ENCODE measurements around the gene MACC1.
A peak's percentile ranks its signal among the peaks of the same experiment; 100 is the strongest.
"Not testable (repeated sequence)": the region's sequence is repeated elsewhere in the genome, so short reads cannot be mapped to it uniquely, and the experiment has no call there.

Gene MACC1

GRCh38 chr7:20229081-20229480, 11.9 kb upstream of the MACC1 start:
- DNase-seq: no peak

DNA sequence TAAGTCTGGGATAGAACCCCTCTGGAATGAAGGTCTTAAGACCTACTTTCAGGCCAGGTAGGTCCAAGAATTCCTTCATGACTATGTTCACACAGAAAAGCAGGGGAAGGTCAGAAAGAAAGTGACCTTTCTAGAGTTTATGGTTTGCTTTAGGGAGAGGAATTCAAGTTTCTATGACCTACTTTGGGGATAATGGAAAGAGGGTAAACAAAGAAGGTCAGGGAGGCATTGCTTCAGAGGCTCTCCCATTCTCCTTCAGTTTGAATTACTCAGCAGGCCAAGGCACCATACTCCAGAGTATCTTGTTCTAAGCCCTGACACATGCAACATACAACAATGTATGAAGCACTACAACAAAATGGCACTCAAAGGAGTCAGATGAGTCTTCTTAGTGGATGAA, 11.5 kb upstream of the MACC1 start:
- DNase-seq: no peak

DNA sequence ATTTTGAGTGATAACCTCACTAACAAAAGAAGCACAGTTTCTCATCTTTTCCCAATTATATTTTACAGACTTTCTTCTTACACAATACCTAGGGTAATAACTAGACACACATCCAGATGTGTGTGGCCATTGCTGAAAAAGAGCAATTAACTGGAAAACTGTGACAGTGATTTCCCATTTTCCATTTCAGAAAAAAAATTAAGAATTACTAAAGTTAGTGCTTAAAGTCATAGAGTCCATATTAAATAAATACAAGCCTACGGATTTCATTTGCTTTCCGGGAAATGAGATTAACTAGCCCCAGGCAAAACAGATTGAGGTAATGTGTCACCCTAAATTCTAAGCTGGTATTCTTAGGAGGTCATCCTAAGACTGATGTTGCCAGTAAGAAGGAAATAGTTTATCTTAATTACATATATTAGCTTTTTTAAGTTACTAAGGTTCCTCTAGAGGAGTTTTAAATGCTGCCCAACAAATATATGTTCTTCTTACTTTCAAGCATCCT, 10.2 kb upstream of the MACC1 start:
- no peak for DNase-seq

GRCh38 chr7:20226860-20227259, 9.7 kb upstream of the MACC1 start:
- peak in 1 of 3 experiments; percentile 9 for DNase-seq

- DNase-seq: no peak
Measured at GRCh38 chr7:20225384-20225783, 8.2 kb upstream of the MACC1 start.

DNA sequence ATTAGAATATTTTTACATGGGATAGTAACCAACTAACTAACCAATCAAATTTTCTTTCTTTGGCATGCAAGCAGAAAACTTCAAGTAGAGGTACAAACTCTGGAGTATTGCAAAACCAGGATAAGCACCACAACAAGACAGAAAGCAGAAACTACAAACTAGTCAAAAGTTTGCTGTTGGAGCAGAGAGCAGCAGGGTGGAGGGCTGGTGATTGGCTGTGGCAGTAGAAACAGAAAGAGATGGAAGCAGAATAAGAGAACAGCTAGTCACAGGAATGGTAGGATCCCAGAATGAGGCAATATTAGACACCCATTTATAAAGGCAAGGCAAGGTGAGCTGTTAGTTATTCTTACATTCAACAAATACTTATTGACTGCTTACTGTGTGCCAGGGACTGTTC, 6.8 kb upstream of the MACC1 start:
- DNase-seq: no peak

DNA sequence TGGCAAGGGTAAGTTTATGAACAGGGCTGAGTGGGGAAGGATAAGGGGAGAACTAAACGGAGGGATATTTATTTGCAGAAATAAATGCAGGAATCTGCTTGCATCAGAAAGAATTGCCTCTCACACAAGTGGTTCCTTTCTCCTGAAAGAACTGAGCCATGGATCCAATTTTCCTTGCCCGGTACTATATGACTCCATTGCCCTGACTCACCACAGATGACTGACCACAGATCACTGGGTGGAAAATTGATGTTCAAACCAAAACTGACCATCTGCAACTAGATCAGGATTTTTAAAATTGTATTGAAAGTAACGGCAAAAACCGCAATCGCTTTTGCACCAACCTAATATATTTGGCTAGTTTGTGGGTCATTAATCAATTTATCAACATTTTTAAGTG, 6.2 kb upstream of the MACC1 start:
- DNase-seq: no peak

GRCh38 chr7:20222219-20222828, 5.1 kb upstream of the MACC1 start:
- no peak for DNase-seq

DNA sequence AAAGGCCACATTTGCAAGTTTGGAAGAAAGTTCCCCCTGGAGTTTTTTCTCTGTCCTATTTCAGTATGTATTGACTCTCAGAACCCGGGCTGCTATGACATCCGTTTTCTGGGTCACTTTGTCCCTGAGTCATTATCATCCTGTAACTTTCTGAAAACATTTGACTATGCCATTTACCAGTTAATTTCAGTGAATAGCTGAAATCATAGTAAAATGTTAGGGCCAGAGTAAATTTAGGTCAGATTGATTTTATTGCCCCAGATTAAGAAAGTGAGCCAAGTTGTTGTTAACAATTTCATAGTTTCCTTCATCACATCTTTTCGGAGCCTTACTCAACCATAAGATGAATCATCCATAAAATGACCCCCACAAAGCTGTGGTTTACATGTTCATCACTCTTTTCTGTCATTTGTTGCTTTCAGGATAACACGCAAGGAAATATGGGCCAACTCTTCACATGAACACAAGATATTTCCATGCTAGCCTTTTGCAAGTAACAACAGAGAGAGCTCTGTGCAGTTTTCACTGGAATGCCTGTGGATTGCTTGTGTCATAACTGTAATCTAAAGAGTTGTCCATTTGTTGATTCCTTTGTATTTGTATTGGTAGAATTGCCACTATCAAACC, 3.9 kb upstream of the MACC1 start:
- DNase-seq: no peak

GRCh38 chr7:20220293-20220761, 3.1 kb upstream of the MACC1 start:
- DNase-seq: no peak

DNA sequence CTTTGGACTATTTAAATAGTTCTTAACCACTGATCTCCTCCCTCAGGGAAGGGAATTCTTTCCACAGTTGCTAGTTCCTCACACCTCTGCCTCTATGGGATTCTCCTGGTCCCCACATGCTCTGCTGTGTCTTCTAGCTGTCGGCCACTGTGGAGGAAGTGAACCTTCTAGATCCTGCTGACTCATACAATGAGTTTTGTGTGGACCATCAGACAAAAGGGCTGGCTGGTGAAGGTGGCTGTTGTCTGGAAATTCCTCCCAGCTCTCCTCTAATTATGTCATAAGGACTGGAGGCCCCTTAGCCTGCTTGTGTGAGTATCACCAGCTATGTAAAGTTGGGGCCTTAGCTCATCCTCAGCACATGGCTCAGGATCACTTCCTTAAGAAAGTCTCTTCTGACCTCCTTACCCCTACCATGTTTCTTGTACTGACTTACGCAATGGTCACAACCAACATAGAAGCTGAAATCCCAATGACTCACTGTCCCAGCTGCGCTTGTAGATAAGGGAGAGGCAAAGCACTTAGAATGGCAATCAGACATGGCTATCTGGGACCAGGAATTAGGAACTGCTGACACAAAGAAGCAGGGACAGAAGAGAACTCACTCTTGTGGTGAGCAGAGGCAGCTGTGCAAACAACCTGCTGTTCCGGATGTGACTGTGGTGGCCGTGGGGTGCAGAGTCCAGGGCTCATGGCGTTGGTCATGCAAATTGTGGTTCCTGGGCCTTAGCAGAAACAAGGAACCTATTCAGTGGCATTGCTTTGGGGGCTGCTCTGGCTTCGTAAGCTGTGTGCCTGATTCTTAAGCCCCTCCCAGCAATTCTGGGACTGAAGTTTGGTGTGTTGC, 2.5 kb upstream of the MACC1 start:
- peak; percentile 65 to 85 (median 80) for DNase-seq

- peak in 1 of 3 experiments; percentile 21 for DNase-seq
Measured at GRCh38 chr7:20219062-20219445, 1.9 kb upstream of the MACC1 start.

GRCh38 chr7:20218279-20218678, 1.1 kb upstream of the MACC1 start:
- no peak for DNase-seq

- peak in 1 of 3 experiments; percentile 22 for DNase-seq
Measured at GRCh38 chr7:20216406-20217036, 663 bp downstream of the MACC1 start.

DNA sequence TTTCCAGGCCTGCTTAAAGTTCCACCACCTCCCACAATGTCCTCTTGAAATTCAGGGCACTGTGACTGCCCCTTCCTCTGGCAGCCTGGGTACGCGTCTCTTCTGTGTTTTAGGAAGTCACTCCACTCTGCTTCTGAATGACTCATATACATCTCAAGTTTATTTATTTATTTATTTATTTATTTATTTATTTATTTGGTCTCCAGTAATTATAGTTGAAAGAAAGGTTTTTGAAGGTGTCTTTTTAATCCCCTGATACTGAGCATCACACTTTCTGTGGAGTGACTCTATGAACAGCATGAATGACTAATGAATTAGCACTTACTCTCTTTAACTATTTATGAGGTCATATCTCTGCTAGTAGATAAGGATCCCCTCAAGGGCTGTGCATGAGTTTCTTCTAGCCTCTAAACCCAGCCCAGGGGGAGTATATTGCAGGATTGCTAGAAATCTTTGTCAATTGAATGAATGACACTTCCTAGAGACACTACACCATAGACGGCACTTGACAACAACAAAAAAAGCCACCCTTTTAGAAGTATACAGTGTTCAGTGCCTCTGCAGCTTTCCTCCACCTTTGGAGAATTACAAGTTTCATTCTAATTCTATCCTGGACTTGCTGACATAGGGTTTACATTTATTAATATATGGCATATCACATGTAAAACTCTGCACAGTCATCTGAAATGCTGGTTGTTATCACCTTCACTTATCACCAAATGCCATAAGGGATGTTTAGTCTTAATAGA, 2.1 kb downstream of the MACC1 start:
- DNase-seq: no peak

DNA sequence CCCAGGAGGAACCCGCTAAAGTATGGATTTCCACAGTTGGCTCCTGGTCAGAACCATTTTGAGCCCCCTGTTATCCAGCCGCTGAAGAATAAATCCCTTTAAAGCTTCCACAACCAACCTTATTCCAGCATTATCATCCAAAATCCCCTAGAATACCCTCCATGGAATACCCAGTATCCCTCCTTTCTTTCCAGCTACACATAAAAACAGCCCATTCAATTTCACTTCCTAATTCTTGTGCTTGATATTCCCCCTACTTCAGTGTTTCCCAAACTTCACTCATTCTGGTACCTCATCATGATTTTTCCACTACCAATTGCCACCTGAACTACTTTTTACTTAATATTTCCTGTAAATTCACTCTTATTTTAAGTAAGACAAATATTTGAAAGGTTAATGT, 3.1 kb downstream of the MACC1 start:
- no peak for DNase-seq

DNA sequence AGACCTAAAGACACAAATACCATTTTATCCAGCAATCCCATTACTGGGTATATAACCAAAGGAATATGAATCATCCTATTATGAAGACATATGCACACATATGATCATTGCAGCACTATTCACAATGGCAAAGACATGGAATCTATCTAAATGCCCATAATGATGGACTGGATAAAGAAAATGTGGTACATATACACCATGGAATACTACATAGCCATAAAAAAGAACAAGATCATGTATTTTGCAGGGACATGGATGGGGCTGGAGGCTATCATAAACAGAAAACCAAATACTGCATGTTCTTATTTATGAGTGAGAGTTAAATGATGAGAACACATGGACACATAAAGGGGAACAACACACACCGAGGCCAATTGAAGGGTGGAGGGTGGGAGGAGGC, 3.8 kb downstream of the MACC1 start:
- no peak for DNase-seq

DNA sequence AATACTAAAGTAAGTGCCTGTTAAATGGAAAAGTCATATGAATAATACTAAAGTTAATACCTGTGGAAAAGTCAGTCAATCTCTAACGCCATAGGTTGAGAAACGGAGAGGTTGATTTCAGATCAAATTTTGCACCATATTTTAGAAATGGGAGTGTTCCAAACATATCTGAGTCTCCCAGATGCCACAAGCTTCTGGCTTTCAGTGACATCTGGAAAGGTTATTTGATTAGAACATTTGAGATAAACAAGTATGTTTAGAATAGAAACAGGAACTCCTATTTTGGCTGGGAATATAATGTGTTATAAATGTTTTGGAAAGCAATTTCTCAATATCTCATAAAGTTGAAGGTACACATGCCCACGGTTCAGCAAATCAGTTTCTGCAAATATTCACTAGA, 5.8 kb downstream of the MACC1 start:
- DNase-seq: no peak

- DNase-seq: no peak
Measured at GRCh38 chr7:20208651-20209307, 8.4 kb downstream of the MACC1 start.

DNA sequence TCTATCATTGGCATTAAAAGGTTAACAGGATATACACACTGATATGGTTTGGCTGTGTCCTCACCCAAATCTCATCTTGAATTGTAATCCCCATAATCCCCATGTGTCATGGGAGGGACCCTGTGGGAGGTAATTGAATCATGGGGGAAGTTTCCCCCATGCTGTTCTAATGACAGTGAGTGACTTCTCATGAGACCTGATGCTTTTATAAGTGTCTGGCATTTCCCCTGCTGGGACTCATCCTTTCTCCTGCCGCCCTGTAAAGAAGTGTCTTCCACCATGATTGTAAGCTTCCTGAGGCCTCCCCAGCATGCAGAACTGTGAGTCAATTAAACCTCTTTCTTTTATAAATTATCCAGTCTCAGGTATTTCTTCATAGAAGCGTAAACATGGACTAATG, 9.4 kb downstream of the MACC1 start:
- DNase-seq: not testable (repeated sequence)

GRCh38 chr7:20206104-20206896, 10.9 kb downstream of the MACC1 start:
- DNase-seq: no peak
